Body of pancreas (tissue), 4 donors: ENCODE data around the gene FAM131C. TPM values are rescaled to one million over a fixed set of nuclear protein-coding genes. Genes with fewer than 3 reads are reported as not detected.
"Not testable (repeated sequence)": the region's sequence is repeated elsewhere in the genome, so short reads cannot be mapped to it uniquely, and the experiment has no call there.

Experiments
- ATAC-seq: fragments of 150-250 bp; one replicate; pipeline ENCODE4 v1.9.1; 2016
- DNase-seq, 4 donors: peaks; one replicate each; pipeline ENCODE4 v3.0.0-alpha.2; 2019
- H3K27ac ChIP-seq, 4 donors: fragments of 200-600 bp; sonication (generic); 1 replicate in 3 of 4; 2 replicates in 1 of 4; pipeline versions ENCODE4 v1.5.1 to v1.6.1; 2016 to 2019; ENCODE audit warnings: mild to moderate bottlenecking in 1 of 4, mixed read lengths in 1 of 4, moderate library complexity in 1 of 4
- H3K27me3 ChIP-seq, 2 donors: fragments of 200-600 bp; sonication (generic); one replicate each; pipeline ENCODE4 v1.6.0; 2016; ENCODE audit warnings: mild to moderate bottlenecking in 1 of 2
- H3K36me3 ChIP-seq, 2 donors: fragments of 200-600 bp; sonication (generic); replicated peaks in 1 of 2; 2 replicates each; pipeline ENCODE4 v1.5.1; 2016; ENCODE audit warnings: low read depth in 2 of 2; ENCODE audit not compliant: insufficient read depth in 1 of 2
- H3K4me1 ChIP-seq: fragments of 200-600 bp; sonication (generic); one replicate; pipeline ENCODE4 v1.6.0; 2016
- H3K4me3 ChIP-seq, 2 donors: fragments of 200-600 bp; sonication (generic); 1 replicate in 1 of 2; 2 replicates in 1 of 2; pipeline ENCODE4 v1.5.1; 2016 to 2019
- H3K9me3 ChIP-seq, 3 donors: fragments of 200-600 bp; sonication (generic); 1 replicate in 2 of 3; 2 replicates in 1 of 3; pipeline ENCODE4 v1.5.1; 2016
- CTCF ChIP-seq, 7 experiments: fragments of 450-650 bp in 4 of 7; fragments of 200-600 bp in 3 of 7; sonication (generic) in 3 of 7; IDR thresholded peaks; one replicate each; pipeline ENCODE4 v1.5.1; 2016 to 2019; ENCODE audit warnings: antibody characterized with exemption in 7 of 7
- POLR2A ChIP-seq, 3 donors: fragments of 450-650 bp; IDR thresholded peaks; one replicate each; pipeline ENCODE4 v1.6.1; 2016; ENCODE audit warnings: antibody characterized with exemption in 3 of 3, mild to moderate bottlenecking in 2 of 3
- WGBS, 2 donors: methylation state at CpG; one replicate each; pipeline ENCODE4 v1.1.5; 2017; 5-methylcytosine and 5-hydroxymethylcytosine counted together
- intact Hi-C: fragments of 100-400 bp; cut with DNase I; formaldehyde crosslinking; loops from one replicate; pipeline ENCODE4 v1.15.1; 2023
- total RNA-seq, 2 donors: library from RNA; depleted of rRNA; stranded (reverse); fragments of >200 nt; gene quantifications; one replicate each; pipeline ENCODE4 v1.1.0, GENCODE V29; 2016

FAM131C gene
- total RNA-seq, 2 donors from 2014 or later = 4.2 TPM; not detected in 1

- H3K9me3 ChIP-seq = peaks cover 0 to 7% (median 0%) of the 10 kb centered on the region in 3 donors
- TF ChIP-seq POLR2A (IDR thresholded peaks at IDR 0.05) = no peak
- no peak for TF ChIP-seq CTCF (IDR thresholded peaks at IDR 0.05)
- no peak overlapping the region for H3K27ac ChIP-seq
- H3K36me3 ChIP-seq = no peaks in the 10 kb centered on the region
- H3K4me1 ChIP-seq = peaks cover 10% of the 10 kb centered on the region
- ATAC-seq (no peak), DNase-seq (no peak)
- WGBS, 2 donors = 87 to 91% methylated on average over 6 of the region's 6 CpGs
- intact Hi-C loops = no loop called here
- H3K27me3 ChIP-seq = no peaks in the 10 kb centered on the region
- H3K4me3 ChIP-seq = no peak overlapping the region
Observed at GRCh38 chr1:16110456-16110855, 37.0 kb upstream of the FAM131C start.

- H3K4me1 ChIP-seq = peaks cover 10% of the 10 kb centered on the region
- ATAC-seq = no peak
- WGBS, 2 donors = 100% methylated on average over 1 of the region's 1 CpG
- H3K27ac ChIP-seq = no peak overlapping the region
- H3K4me3 ChIP-seq = no peak overlapping the region
- H3K9me3 ChIP-seq = peaks cover 0 to 7% (median 0%) of the 10 kb centered on the region in 3 donors
- no peaks in the 10 kb centered on the region for H3K27me3 ChIP-seq
- no peak for TF ChIP-seq CTCF (IDR thresholded peaks at IDR 0.05)
- intact Hi-C loops = no loop called here
- no peaks in the 10 kb centered on the region for H3K36me3 ChIP-seq
- DNase-seq = no peak
Observed at GRCh38 chr1:16109571-16109970, 36.1 kb upstream of the FAM131C start.

- intact Hi-C loops, H3K36me3 ChIP-seq, H3K27me3 ChIP-seq, DNase-seq, H3K4me3 ChIP-seq, H3K9me3 ChIP-seq, H3K4me1 ChIP-seq, ATAC-seq, H3K27ac ChIP-seq: not testable (repeated sequence)
- 69 to 83% methylated on average over 5 of the region's 5 CpGs for WGBS, 2 donors
Observed at GRCh38 chr1:16107039-16107438, 33.6 kb upstream of the FAM131C start.

- Histone ChIP-seq H3K27me3 (no peaks in the 10 kb centered on the region), H3K4me3 (no peak overlapping the region), H3K27ac (no peak overlapping the region), H3K36me3 (no peaks in the 10 kb centered on the region), H3K4me1 (no peaks in the 10 kb centered on the region), H3K9me3 (no peaks in the 10 kb centered on the region)
- no peak for DNase-seq
- ATAC-seq = no peak
- intact Hi-C loops = no loop called here
- 65 to 71% methylated on average over 9 of the region's 9 CpGs for WGBS, 2 donors
- TF ChIP-seq POLR2A (IDR thresholded peaks at IDR 0.05) (no peak), CTCF (IDR thresholded peaks at IDR 0.05) (no peak)
Observed at GRCh38 chr1:16101623-16102022, 28.2 kb upstream of the FAM131C start.

- Histone ChIP-seq H3K27me3 (no peaks in the 10 kb centered on the region), H3K36me3 (no peaks in the 10 kb centered on the region), H3K9me3 (no peaks in the 10 kb centered on the region), H3K27ac (no peak overlapping the region), H3K4me3 (no peak overlapping the region), H3K4me1 (peaks cover 18% of the 10 kb centered on the region)
- intact Hi-C loops = no loop called here
- no peak for ATAC-seq
- WGBS, 2 donors = 100% methylated on average over 1 of the region's 1 CpG
- no peak for TF ChIP-seq POLR2A (IDR thresholded peaks at IDR 0.05)
- TF ChIP-seq CTCF (IDR thresholded peaks at IDR 0.05) = no peak
- no peak for DNase-seq
Observed at GRCh38 chr1:16099412-16099811, 26.0 kb upstream of the FAM131C start.
